ENCODE results near the gene C6orf136.

The C6orf136 gene

DNA sequence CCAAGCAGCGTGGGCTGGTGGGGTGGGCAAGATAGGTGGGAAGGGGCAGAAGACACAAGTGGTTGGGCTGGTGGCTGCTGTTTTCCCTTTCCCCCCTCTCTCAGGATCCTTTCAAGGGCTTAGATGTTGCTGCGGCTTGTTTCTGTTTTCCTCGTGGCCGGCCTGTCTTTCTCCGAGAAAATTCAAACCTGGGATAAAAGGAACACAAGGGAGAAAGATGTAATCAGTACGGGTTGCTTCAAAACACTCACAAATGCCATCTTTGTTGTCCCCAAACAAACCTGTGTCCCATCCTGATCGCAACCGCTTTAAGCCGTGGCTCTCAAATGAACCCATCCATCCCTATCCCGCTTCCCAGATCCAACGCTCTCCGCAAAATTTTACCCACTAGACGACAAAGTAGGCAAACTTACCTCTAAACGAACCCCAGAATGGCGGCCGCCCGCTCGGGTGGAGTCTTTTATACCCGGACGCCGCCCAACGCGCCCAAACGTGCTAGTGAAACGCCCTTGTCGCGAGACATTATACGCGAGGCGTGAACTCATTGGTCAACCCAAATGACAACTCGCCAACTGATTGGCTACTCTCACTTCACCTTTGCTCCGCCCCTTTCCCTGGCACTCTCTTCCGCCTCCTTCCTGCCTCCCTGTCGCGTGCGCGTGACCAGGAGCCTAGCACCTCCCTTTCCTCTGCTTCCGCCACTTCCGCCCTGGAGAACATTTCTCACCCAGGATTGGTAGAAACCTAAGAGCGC, 29.9 kb upstream of the C6orf136 start, which contains the start of gene PPP1R10:
TSS of gene PPP1R10 (minus strand) at position 433 of the 754 bp plus-strand sequence. CDS start 7,299 bp downstream, outside the sequence.
- H3K9me3 ChIP-seq (ENCODE audit: control insufficient read depth, low read length), result no peaks in the 10 kb centered on the region
- H3K4me3 ChIP-seq (ENCODE audit: extremely low read depth, insufficient read depth, low read length, poor library complexity, severe bottlenecking), result peak within 1 kb of the TSS; percentile 84
- WGBS, 2 experiments (ENCODE audit: insufficient coverage in 2 of 2), result 0 to 1% methylated on average over 29 to 35 of the region's 40 CpGs
- H3K36me3 ChIP-seq (ENCODE audit: control insufficient read depth, insufficient read depth, low read length), result peaks cover 56% of the 10 kb centered on the region
- H3K4me1 ChIP-seq (ENCODE audit: control insufficient read depth, insufficient read depth, low read length, poor library complexity, severe bottlenecking), result peaks cover 18% of the 10 kb centered on the region
- peak within 1 kb of the TSS; percentile 99 for H3K27ac ChIP-seq (ENCODE audit: low read depth, low read length, severe bottlenecking)

DNA sequence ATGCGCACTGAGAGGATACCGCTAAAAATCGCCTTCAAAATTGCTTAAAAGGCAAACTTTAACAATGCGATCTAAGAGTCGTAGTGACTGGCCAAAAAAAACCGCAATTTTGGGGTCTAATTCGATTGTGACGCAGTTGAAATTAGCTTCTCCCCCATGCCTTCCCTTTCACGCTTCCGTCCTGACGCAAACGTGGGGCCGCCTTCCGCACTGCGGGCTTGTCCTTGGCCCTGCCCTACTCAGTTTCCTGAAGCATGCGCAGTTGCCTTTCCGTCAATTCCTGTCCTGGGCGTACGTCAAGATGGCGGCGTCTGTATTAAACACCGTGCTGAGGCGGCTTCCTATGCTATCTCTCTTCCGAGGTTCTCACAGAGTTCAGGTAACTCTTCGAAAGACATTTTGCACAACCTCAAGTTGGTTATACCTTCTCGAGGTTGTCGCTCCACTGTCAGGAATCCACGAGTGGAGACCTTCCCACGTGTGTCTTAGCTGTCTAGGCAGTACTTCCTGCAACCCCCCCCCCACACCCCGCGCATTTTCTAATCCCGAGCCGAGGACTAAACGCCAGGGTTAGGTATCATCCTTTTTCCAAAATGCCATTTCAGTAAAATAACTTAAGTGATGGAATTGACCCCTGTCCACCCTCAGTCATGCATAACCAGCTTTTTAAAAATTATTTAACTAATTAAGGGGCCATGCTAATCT, 29.2 kb upstream of the C6orf136 start, which contains the start of gene MRPS18B:
TSS of gene MRPS18B (plus strand) at position 276 of the 705 bp plus-strand sequence. CDS start at position 302, 26 bp downstream.
- Histone ChIP-seq H3K27ac (ENCODE audit: low read depth, low read length, severe bottlenecking) (peak within 1 kb of the TSS; percentile 99), H3K36me3 (ENCODE audit: control insufficient read depth, insufficient read depth, low read length) (peaks cover 63% of the 10 kb centered on the region), H3K4me3 (ENCODE audit: extremely low read depth, insufficient read depth, low read length, poor library complexity, severe bottlenecking) (peak within 1 kb of the TSS; percentile 84), H3K4me1 (ENCODE audit: control insufficient read depth, insufficient read depth, low read length, poor library complexity, severe bottlenecking) (peaks cover 18% of the 10 kb centered on the region), H3K9me3 (ENCODE audit: control insufficient read depth, low read length) (no peaks in the 10 kb centered on the region)
- WGBS, 2 experiments (ENCODE audit: insufficient coverage in 2 of 2), result 0% methylated on average over 28 to 29 of the region's 34 CpGs

DNA sequence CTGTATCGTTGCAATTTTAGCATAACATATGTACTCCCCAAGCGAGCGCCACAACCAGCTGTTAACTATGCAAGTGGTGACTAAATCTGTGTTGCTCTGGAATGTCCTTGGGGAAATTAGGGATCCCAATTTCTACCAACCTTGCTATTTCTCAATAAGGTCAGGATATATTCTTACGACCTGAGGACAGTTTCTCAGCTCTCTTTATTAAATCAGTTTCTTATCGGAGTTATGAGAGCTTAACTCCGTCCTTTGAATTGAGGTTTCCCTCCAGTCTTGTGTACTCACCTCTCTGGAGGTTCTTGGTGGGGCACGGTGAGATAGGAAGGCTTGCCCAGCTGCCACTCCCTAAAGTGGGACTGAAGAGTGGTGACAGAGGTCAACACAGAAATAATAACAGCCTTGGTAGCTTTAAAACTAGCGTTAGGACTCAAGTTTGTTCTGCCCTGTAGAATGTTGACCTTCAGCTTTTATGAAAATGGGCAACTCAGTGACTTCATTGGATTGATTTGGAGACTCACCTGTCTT, 28.6 kb upstream of the C6orf136 start:
- peak overlapping the region; percentile 99 for H3K27ac ChIP-seq (ENCODE audit: low read depth, low read length, severe bottlenecking)
- peak overlapping the region; percentile 84 for H3K4me3 ChIP-seq (ENCODE audit: extremely low read depth, insufficient read depth, low read length, poor library complexity, severe bottlenecking)
- H3K9me3 ChIP-seq (ENCODE audit: control insufficient read depth, low read length), result no peaks in the 10 kb centered on the region
- H3K4me1 ChIP-seq (ENCODE audit: control insufficient read depth, insufficient read depth, low read length, poor library complexity, severe bottlenecking), result peaks cover 13% of the 10 kb centered on the region
- 40 to 46% methylated on average over 3 of the region's 8 CpGs for WGBS, 2 experiments (ENCODE audit: insufficient coverage in 2 of 2)
- peaks cover 64% of the 10 kb centered on the region for H3K36me3 ChIP-seq (ENCODE audit: control insufficient read depth, insufficient read depth, low read length)

DNA sequence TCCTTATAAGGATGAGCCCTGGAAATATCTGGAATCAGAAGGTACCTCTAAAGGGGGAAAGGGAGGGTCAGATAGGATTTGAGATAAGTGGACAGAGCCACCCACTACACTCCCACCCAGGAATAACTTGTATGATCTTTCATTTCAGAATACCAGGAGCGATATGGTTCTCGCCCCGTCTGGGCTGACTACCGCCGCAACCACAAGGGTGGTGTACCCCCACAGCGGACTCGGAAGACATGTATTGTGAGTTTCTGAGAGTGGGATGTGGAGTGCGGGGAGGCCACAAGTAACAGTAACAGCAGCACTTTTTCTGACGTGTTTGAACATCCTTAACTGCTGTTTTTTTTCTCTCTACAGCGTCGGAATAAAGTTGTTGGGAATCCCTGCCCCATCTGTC, 27.4 kb upstream of the C6orf136 start:
- 99 to 100% methylated on average over 9 to 11 of the region's 11 CpGs for WGBS, 2 experiments (ENCODE audit: insufficient coverage in 2 of 2)
- Histone ChIP-seq H3K36me3 (ENCODE audit: control insufficient read depth, insufficient read depth, low read length) (peaks cover 64% of the 10 kb centered on the region), H3K4me3 (ENCODE audit: extremely low read depth, insufficient read depth, low read length, poor library complexity, severe bottlenecking) (no peak overlapping the region), H3K9me3 (ENCODE audit: control insufficient read depth, low read length) (no peaks in the 10 kb centered on the region), H3K27ac (ENCODE audit: low read depth, low read length, severe bottlenecking) (no peak overlapping the region), H3K4me1 (ENCODE audit: control insufficient read depth, insufficient read depth, low read length, poor library complexity, severe bottlenecking) (peaks cover 1% of the 10 kb centered on the region)

DNA sequence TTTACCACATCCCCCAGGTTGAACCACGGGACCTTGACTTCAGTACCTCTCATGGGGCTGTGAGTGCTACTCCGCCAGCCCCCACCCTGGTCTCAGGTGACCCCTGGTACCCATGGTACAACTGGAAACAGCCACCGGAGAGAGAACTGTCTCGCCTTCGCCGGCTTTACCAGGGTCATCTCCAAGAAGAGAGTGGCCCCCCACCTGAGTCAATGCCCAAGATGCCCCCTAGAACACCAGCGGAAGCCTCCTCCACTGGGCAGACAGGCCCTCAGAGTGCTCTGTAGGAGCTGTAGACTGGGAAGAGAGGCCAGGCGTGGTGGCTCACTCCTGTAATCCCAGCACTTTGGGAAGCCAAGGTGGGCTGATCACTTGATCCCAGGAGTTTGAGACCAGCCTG, 21.4 kb upstream of the C6orf136 start:
- no peak overlapping the region for H3K27ac ChIP-seq (ENCODE audit: low read depth, low read length, severe bottlenecking)
- peaks cover 85% of the 10 kb centered on the region for H3K36me3 ChIP-seq (ENCODE audit: control insufficient read depth, insufficient read depth, low read length)
- peaks cover 4% of the 10 kb centered on the region for H3K4me1 ChIP-seq (ENCODE audit: control insufficient read depth, insufficient read depth, low read length, poor library complexity, severe bottlenecking)
- H3K4me3 ChIP-seq (ENCODE audit: extremely low read depth, insufficient read depth, low read length, poor library complexity, severe bottlenecking), result no peak overlapping the region
- 92 to 99% methylated on average over 8 of the region's 8 CpGs for WGBS, 2 experiments (ENCODE audit: insufficient coverage in 2 of 2)
- H3K9me3 ChIP-seq (ENCODE audit: control insufficient read depth, low read length), result no peaks in the 10 kb centered on the region

DNA sequence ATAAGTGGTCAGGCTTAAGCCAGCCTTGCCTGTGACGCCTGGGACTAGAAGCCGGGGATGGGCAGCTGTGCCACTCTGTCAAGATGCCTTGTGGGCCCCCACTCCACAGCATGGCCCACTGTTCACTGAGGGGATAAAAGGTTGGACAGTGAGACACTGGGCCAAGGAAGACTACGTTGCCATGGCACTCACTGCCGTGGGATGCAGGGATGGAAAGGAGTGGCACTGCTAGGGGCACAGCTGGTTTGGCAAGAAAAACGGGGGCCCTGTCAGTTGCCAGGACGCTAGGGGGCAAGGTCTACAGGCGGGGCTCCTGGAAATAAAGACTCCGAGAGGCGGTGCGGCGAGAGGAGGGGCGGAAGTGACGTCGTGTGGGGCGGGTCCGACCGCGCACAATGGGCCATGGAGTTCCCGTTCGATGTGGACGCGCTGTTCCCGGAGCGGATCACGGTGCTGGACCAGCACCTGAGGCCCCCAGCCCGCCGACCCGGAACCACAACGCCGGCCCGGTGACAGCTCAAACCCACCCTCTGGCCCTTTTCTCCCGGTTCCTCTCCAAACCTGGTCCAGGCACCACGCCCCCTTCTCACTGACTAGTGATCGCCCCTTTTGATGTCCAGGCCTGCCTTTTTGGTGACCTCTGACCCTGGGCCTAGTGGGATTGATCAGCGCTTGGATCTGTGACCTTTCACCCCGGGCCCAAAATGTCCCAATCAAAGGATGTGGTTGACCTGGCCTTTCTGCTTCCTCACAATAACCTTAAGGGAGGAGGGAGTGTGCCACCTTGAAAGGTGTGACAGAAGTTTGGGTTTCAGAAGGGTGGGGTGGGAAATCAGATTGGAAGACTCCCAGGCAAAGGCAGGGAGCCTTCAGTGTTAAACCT, 20.2 kb upstream of the C6orf136 start, which contains the start of gene ATAT1:
TSS of gene ATAT1 (plus strand) at position 391 of the 883 bp plus-strand sequence.
- Histone ChIP-seq H3K27ac (ENCODE audit: low read depth, low read length, severe bottlenecking) (peak within 1 kb of the TSS; percentile 88), H3K36me3 (ENCODE audit: control insufficient read depth, insufficient read depth, low read length) (peaks cover 84% of the 10 kb centered on the region), H3K9me3 (ENCODE audit: control insufficient read depth, low read length) (no peaks in the 10 kb centered on the region), H3K4me1 (ENCODE audit: control insufficient read depth, insufficient read depth, low read length, poor library complexity, severe bottlenecking) (peaks cover 4% of the 10 kb centered on the region), H3K4me3 (ENCODE audit: extremely low read depth, insufficient read depth, low read length, poor library complexity, severe bottlenecking) (peak within 1 kb of the TSS; percentile 65)
- 9% methylated on average over 29 to 33 of the region's 36 CpGs for WGBS, 2 experiments (ENCODE audit: insufficient coverage in 2 of 2)

DNA sequence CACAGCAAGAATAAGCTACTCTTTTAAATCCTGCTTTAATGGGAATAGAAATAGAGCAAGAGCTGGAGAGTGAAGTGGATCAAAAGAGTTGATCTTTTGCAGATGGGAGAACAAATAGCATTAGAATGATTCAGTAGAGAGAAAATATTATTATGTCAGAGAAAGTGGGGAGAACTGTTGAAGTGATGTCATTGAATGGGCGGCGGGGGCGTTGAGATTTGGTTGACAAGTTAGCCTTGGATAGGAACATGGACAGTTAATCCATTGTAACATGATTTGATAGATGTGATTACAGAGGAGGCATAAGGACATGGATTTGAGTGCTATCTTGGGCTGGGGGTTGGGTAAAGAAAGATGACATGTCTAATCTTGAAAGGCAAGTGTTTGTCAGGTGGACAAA, 11.1 kb upstream of the C6orf136 start:
- no peaks in the 10 kb centered on the region for H3K4me1 ChIP-seq (ENCODE audit: control insufficient read depth, insufficient read depth, low read length, poor library complexity, severe bottlenecking)
- H3K4me3 ChIP-seq (ENCODE audit: extremely low read depth, insufficient read depth, low read length, poor library complexity, severe bottlenecking), result no peak overlapping the region
- H3K9me3 ChIP-seq (ENCODE audit: control insufficient read depth, low read length), result no peaks in the 10 kb centered on the region
- WGBS, 2 experiments (ENCODE audit: insufficient coverage in 2 of 2), result 100% methylated on average over 3 of the region's 3 CpGs
- peaks cover 69% of the 10 kb centered on the region for H3K36me3 ChIP-seq (ENCODE audit: control insufficient read depth, insufficient read depth, low read length)
- no peak overlapping the region for H3K27ac ChIP-seq (ENCODE audit: low read depth, low read length, severe bottlenecking)

DNA sequence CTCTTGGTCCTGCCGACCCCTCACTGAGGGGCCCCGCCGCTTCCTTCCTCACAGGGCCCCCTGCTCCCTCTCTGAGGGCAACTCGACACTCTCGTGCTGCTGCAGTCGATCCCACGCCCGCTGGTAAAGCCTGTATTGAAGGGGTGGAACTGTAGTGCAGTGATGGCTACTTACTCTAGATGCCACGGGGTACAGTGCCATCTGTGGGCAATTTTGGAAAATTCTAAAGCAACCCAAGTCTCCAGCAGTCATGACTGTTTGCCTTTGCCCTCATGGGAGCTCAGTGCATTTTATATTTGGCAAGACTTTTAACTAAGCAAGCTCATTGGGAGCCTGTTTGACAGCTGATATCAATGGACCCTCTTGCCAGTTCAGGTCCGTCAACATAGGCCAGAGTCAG, 6.5 kb upstream of the C6orf136 start:
- peaks cover 63% of the 10 kb centered on the region for H3K36me3 ChIP-seq (ENCODE audit: control insufficient read depth, insufficient read depth, low read length)
- H3K4me3 ChIP-seq (ENCODE audit: extremely low read depth, insufficient read depth, low read length, poor library complexity, severe bottlenecking), result no peak overlapping the region
- no peaks in the 10 kb centered on the region for H3K4me1 ChIP-seq (ENCODE audit: control insufficient read depth, insufficient read depth, low read length, poor library complexity, severe bottlenecking)
- no peak overlapping the region for H3K27ac ChIP-seq (ENCODE audit: low read depth, low read length, severe bottlenecking)
- WGBS, 2 experiments (ENCODE audit: insufficient coverage in 2 of 2), result 93 to 96% methylated on average over 7 to 8 of the region's 10 CpGs
- H3K9me3 ChIP-seq (ENCODE audit: control insufficient read depth, low read length), result no peaks in the 10 kb centered on the region

DNA sequence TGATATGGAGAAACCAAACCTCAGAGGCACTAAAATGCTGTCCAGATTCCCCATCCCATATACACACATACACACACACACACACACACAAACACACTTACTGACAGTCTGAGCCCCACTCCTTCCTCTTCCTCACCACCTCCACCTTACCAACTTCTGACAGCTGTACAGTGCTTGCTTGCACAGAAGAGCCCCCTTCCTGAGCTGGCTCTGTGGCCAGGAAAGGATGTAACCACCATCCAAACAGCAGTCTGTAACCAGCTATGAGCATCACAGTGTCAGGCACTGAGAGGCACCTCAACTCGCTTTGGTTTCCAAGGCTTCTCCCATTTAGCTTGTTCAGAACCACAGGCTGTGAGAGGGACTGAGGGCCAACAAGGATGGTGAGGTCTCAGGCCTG, 5.9 kb upstream of the C6orf136 start:
- Histone ChIP-seq H3K9me3 (ENCODE audit: control insufficient read depth, low read length) (no peaks in the 10 kb centered on the region), H3K36me3 (ENCODE audit: control insufficient read depth, insufficient read depth, low read length) (peaks cover 63% of the 10 kb centered on the region), H3K4me1 (ENCODE audit: control insufficient read depth, insufficient read depth, low read length, poor library complexity, severe bottlenecking) (no peaks in the 10 kb centered on the region), H3K4me3 (ENCODE audit: extremely low read depth, insufficient read depth, low read length, poor library complexity, severe bottlenecking) (no peak overlapping the region), H3K27ac (ENCODE audit: low read depth, low read length, severe bottlenecking) (no peak overlapping the region)
- WGBS, 2 experiments (ENCODE audit: insufficient coverage in 2 of 2), result 89 to 100% methylated on average over 1 of the region's 1 CpG

DNA sequence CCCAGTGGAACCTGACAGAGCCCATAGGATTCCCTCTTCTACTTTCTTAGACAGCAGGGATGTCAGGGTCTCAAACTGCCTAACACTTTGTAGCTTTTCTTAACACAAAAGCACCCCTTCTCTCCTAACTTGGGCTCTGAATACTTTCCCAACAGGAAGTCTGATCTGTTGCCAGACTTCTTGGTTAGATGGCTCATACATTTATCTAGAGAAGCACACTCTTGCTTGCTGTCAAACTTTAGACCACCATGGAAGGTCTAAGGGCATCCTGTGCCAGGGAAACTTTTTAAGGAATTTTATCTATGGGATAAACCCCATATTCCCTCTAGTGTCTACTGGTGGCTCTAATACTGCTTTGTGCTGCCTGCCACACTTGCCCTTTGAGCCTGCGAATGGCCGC, 3.3 kb upstream of the C6orf136 start:
- H3K36me3 ChIP-seq (ENCODE audit: control insufficient read depth, insufficient read depth, low read length), result peaks cover 64% of the 10 kb centered on the region
- H3K4me3 ChIP-seq (ENCODE audit: extremely low read depth, insufficient read depth, low read length, poor library complexity, severe bottlenecking), result no peak overlapping the region
- H3K4me1 ChIP-seq (ENCODE audit: control insufficient read depth, insufficient read depth, low read length, poor library complexity, severe bottlenecking), result no peaks in the 10 kb centered on the region
- H3K27ac ChIP-seq (ENCODE audit: low read depth, low read length, severe bottlenecking), result no peak overlapping the region
- 100% methylated on average over 2 of the region's 2 CpGs; no CpG with 5 or more reads in 1 of the 2 experiments for WGBS, 2 experiments (ENCODE audit: insufficient coverage in 2 of 2)
- H3K9me3 ChIP-seq (ENCODE audit: control insufficient read depth, low read length), result no peaks in the 10 kb centered on the region

All from mesodermal cell (in vitro differentiated cells).